GM12875 (cell line): ENCODE results near the gene PELI2.

Experiments
- H3K4me3 ChIP-seq: one replicate; pipeline ENCODE4 v1.5.1; 2011; ENCODE audit warnings: low read depth, low read length, control low read depth
- TF ChIP-seq, protein P1 (sequence below): IDR thresholded peaks from 2 replicates; pipeline ENCODE4 v1.5.1; 2011; ENCODE audit warnings: low read depth, mild to moderate bottlenecking, control low read depth, inconsistent platforms, low read length, moderate library complexity, borderline replicate concordance; ENCODE audit not compliant: insufficient read depth

The PELI2 gene

DNA sequence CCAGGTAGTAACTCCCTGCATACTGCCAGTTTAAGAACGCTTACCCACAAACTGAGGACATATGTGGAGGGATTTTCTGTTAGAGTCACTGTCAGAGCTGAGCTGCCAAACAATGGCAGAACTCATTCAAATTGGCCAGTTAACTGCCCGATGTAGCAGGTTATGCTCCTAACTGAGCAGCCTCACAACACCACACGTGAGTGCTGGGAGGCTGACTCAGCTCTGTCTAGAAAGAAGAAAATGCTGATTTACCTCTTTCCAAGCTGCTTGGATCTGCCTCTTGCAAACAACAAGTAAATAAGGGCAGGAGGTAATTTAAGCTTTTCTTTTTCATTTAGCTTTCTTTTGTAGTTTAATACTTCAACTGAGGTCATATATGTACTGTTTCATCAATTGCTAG, 195.6 kb downstream of the PELI2 start:
- TF ChIP-seq, protein P1, sequence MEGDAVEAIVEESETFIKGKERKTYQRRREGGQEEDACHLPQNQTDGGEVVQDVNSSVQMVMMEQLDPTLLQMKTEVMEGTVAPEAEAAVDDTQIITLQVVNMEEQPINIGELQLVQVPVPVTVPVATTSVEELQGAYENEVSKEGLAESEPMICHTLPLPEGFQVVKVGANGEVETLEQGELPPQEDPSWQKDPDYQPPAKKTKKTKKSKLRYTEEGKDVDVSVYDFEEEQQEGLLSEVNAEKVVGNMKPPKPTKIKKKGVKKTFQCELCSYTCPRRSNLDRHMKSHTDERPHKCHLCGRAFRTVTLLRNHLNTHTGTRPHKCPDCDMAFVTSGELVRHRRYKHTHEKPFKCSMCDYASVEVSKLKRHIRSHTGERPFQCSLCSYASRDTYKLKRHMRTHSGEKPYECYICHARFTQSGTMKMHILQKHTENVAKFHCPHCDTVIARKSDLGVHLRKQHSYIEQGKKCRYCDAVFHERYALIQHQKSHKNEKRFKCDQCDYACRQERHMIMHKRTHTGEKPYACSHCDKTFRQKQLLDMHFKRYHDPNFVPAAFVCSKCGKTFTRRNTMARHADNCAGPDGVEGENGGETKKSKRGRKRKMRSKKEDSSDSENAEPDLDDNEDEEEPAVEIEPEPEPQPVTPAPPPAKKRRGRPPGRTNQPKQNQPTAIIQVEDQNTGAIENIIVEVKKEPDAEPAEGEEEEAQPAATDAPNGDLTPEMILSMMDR: no peak
- no peak overlapping the region for H3K4me3 ChIP-seq

DNA sequence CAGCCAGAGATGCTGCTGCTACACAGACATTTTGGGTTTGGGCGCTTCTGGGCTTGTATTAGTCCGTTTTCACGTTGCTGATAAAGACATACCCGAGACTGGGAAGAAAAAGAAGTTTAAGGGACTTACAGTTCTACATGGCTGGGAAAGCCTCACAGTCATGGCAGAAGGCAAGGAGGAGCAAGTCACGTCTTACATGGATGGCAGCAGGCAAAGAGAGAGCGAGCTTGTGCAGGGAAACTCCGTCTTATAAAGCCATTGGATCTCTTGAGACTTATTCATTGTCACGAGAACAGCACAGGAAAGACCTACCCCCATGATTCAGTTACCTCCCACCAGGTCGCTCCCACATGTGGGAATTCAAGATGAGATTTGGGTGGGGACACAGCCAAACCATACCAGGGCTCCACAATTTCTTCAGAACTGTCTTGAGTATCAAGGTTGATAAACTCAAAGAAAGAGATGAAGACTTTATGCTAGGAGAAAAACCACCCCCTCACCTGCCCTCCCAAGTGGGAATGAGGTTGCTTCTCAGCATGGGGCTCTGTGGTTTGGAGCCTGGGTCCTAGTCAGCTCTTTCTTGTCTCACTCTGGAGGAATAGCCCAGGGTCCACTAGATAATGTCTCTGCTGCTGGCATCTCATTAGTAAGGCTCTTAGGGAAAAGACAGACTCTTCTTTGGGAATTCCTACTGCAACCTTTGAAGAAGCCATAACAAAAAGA, 200.3 kb downstream of the PELI2 start:
- TF ChIP-seq, protein P1: no peak
- no peak overlapping the region for H3K4me3 ChIP-seq

DNA sequence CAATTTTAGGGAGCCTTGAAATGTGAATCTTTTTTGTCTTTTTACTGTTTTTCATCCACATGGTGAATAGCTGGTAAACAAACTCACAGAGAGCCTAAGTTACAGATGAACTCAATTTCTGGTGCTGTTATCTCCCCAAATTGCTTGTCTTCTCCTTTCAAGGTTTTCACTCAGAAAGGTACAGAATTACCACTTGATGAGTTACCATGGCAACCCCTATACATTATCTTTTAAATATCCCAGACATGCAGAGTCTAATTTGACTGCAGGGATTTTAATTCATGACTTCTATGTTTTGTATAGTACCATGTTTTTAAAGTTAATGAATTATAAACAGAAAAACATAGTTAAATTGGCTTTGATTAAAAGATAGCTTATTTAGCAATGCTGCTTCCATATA, 203.7 kb downstream of the PELI2 start:
- TF ChIP-seq, protein P1: no peak
- H3K4me3 ChIP-seq: no peak overlapping the region

DNA sequence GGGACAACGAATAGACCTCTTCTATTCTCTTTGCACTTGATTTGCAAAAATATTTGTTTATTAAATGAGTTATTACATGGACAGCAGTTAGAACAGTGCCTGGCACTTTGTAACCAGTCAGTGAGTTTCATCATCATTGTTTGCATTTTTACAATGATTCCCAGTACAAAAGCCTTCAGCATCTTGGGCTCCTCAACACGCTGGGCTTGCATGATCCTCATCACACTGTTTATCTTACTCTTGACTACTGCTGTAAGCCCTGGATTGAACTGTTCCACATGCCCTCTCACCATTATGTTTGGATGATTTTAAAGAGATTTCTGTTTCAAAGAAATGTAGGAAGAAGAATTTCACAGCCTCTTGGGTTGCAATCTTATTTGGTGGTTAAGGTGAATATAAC, 204.3 kb downstream of the PELI2 start:
- TF ChIP-seq, protein P1: no peak
- no peak overlapping the region for H3K4me3 ChIP-seq

DNA sequence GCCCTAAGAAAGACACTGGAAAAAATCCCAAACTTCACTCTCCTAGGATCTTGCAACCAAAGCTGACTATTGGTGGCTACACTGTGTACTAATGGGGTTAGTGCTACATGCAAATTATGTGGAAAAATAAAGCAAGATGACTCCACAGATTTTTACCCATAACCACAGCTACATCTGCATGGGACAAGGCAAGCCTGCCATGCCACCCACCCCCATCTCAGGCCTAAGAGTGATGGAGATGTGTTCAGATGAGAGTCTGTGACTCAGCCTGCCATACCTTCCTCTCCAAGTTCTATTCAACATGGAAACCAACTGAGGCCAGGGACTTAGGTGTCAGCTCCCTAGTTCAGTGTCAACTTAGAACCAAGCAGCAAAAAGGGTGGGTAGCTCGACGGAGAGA, 206.2 kb downstream of the PELI2 start:
- TF ChIP-seq, protein P1: no peak
- H3K4me3 ChIP-seq: no peak overlapping the region

DNA sequence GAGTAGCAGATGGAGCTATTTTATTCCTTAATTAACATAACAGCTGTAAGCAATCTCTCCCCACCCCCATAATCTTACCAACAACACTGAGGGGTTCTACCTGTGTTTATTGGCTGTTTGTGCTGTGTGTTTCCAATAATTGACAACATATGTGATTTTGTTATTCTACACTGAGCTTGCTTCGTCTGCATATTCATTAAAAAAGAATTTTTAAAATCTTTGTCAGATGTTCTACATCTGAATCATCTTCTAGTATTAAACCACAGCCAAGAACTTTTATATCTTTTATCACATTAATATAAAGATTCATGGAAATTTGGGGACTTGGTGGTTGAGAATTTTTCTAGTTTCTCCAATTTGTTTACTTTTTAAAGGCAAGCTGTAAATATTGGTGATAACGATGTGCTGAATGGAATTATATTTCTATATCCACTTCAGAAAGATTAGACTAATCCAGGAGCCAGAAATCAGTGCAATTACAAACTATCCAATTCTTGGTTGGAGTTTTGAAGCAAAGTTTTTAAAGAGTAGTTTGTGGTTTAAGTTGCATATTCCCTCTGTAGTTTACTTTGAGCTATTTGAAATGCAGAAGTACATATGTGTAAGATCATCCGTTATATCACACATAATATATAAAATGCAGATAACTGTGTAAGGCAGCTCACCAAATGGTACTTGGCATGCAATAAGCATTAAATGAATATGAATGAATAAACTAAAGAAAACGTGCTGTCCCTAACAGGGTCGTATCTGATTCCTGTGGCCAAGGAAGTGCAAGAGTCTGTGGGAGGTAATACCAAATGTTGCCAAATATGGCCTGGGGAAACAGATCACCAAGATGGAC, 206.9 kb downstream of the PELI2 start:
- TF ChIP-seq, protein P1: no peak
- H3K4me3 ChIP-seq: no peak overlapping the region
